Measurements from ENCODE around the gene NLRP9. TPM values are rescaled to one million over a fixed set of nuclear protein-coding genes. Genes with fewer than 3 reads are reported as not detected.

NLRP9 gene
- total and polyA plus RNA-seq, 10 donors, result not detected

DNA sequence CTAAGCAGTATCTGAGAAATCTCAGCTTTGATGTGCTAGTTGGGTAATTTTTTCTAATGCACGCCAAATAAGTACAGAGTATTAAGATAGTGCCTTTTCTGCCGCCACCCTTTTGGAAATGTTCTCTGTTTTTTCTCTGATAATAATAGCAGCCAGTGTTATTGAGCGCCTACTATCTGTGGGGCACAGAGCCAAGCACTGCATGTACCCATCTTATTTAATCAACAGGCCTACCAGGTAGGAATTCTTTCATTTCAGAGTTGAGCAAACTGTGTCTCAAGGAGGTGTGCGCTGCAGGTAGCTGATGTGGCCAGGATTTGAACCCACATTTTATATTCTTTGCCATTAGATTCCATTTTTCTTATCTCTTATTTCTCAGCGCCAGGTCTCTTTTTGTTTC, 61.8 kb downstream of the NLRP9 start:
- Histone ChIP-seq H3K9me3 (no peaks in the 10 kb centered on the region), H3K27me3 (replicated peaks in 1 of 7) (no peaks in the 10 kb centered on the region), H3K27ac (peak overlapping the region in 7 of 8 donors; percentile 87 to 99 (median 95)), H3K36me3 (peaks cover 0 to 79% (median 56%) of the 10 kb centered on the region in 6 donors), H3K4me1 (peaks cover 63 to 96% (median 81%) of the 10 kb centered on the region in 6 donors), H3K4me3 (peak overlapping the region in 7 of 8 donors; percentile 59 to 98 (median 88))
- DNase-seq, result no peak
- TF ChIP-seq POLR2AphosphoS5 (IDR thresholded peaks at IDR 0.05) (no peak), POLR2A (IDR thresholded peaks at IDR 0.05) (no peak)
- TF ChIP-seq, protein P1, sequence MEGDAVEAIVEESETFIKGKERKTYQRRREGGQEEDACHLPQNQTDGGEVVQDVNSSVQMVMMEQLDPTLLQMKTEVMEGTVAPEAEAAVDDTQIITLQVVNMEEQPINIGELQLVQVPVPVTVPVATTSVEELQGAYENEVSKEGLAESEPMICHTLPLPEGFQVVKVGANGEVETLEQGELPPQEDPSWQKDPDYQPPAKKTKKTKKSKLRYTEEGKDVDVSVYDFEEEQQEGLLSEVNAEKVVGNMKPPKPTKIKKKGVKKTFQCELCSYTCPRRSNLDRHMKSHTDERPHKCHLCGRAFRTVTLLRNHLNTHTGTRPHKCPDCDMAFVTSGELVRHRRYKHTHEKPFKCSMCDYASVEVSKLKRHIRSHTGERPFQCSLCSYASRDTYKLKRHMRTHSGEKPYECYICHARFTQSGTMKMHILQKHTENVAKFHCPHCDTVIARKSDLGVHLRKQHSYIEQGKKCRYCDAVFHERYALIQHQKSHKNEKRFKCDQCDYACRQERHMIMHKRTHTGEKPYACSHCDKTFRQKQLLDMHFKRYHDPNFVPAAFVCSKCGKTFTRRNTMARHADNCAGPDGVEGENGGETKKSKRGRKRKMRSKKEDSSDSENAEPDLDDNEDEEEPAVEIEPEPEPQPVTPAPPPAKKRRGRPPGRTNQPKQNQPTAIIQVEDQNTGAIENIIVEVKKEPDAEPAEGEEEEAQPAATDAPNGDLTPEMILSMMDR (IDR thresholded peaks at IDR 0.05 in 8 of 11, conservative IDR thresholded peaks at IDR 0.05 in 3 of 11), result no peak
- intact Hi-C loops (cut with DNase I; ENCODE audit: low total_unique reads), result no loop called here
- WGBS, 5 donors, result 62 to 81% (median 73%) methylated on average over 5 of the region's 5 CpGs

DNA sequence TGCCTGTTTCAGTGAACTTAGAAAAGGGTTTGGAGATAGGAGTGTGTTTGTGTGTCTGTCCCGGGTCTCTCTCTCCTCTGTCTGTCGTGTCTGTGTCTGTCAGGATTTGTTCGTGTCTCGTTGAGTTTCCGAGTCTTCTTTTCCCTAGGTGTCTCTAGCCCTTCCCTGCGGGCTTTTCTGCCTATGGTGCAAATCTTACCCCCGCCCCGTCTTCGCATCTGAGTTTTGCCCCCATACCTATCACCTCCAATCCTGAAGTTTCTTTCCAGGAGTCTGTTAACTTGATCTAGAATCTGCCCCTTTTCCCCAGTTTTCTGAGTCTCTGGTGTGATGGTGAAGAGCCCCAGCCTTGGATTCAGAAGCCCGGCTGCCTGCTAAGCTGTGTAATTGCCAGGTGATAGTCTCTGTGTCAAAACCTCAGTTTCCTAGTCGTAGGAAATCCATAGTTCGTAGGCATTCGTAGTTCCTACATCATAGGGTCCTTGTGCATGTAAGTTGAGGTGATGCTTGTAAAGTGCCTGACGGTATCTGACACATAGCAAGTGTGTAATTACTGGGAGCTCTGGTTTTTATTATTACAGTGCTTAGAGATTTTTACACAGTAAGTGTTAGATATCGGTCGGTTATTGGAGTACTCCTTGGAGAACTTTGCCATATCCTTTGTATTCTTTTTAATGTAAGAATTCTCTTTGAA, 62.4 kb downstream of the NLRP9 start:
- intact Hi-C loops (cut with DNase I; ENCODE audit: low total_unique reads), result no loop called here
- H3K36me3 ChIP-seq, result peaks cover 0 to 79% (median 53%) of the 10 kb centered on the region in 6 donors
- H3K4me1 ChIP-seq, result peaks cover 63 to 96% (median 79%) of the 10 kb centered on the region in 6 donors

DNA sequence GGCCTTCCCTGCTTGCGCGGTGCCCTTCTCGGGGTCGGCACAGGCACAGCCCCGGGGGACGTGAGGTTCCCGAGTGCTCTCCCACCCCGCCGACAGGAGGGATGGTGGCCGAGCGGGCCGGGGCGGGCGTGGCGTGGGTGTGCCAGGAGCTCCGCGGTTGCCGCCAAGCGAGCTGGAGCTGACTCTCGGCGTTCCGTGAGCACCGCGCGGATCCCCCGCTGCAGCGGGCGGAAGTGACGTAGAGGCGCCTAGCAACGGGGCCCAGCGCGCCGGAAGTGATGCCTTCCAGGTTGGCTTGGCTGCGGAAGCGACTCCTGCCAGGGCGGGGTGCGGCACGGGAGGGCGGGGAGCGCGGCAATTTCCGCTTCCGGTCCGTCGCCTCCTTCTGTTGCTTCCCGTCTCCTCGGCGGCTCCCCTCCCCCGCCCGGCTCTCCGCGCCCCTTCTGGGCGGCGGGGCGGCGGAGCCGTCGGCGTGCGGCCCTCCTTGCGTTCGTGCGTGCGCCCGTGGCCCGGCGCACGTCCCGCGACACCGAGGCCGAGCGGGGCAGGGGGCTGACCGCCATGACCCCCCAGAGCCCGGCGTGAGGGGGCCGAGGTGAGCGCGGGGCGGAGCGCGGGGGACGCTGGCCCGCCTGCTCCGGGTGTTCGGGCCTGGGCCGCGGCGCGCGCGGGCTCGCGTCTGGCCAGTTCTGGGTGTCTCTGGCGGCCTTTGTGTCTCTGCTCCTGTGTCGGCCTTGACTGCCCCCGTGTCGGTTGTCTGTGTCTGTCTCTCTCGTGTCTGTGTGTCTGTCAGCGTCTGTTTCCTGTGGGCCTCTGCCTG, 63.2 kb downstream of the NLRP9 start, which contains the start of gene EPN1:
Gene EPN1, plus strand, starts transcription at position 386 of the 820 bp plus-strand sequence. CDS start 3,402 bp downstream, outside the sequence.
- Histone ChIP-seq H3K36me3 (peaks cover 0 to 79% (median 53%) of the 10 kb centered on the region in 6 donors), H3K9me3 (no peaks in the 10 kb centered on the region), H3K27me3 (replicated peaks in 1 of 7) (no peaks in the 10 kb centered on the region), H3K4me3 (peak within 1 kb of the TSS; percentile 59 to 98 (median 86)), H3K4me1 (peaks cover 57 to 96% (median 77%) of the 10 kb centered on the region in 6 donors), H3K27ac (peak within 1 kb of the TSS; percentile 87 to 99 (median 95))
- intact Hi-C loops (cut with DNase I; ENCODE audit: low total_unique reads), result no loop called here
- peak; percentile 93 to 97 (median 94) for TF ChIP-seq POLR2AphosphoS5 (IDR thresholded peaks at IDR 0.05)
- TF ChIP-seq POLR2A (IDR thresholded peaks at IDR 0.05), result peak in 1 of 3 donors; percentile 29
- TF ChIP-seq, protein P1 (IDR thresholded peaks at IDR 0.05 in 8 of 11, conservative IDR thresholded peaks at IDR 0.05 in 3 of 11), result peak in 3 of 11 experiments; percentile 3 to 39 (median 26)
- peak; percentile 99 for DNase-seq
- 1 to 2% (median 2%) methylated on average over 37 to 101 of the region's 101 CpGs for WGBS, 5 donors

More for the DNA sequence above, 62.4 kb downstream of the NLRP9 start:
- H3K4me3 ChIP-seq, result peak overlapping the region; percentile 59 to 98 (median 86)
- H3K27ac ChIP-seq, result peak overlapping the region; percentile 87 to 99 (median 95)
- no peak for DNase-seq
- no peak for TF ChIP-seq POLR2A (IDR thresholded peaks at IDR 0.05)
- no peak for TF ChIP-seq POLR2AphosphoS5 (IDR thresholded peaks at IDR 0.05)
- TF ChIP-seq, protein P1 (IDR thresholded peaks at IDR 0.05 in 8 of 11, conservative IDR thresholded peaks at IDR 0.05 in 3 of 11), result no peak
- WGBS, 5 donors, result 11 to 17% (median 13%) methylated on average over 16 of the region's 16 CpGs
- no peaks in the 10 kb centered on the region for H3K9me3 ChIP-seq
- H3K27me3 ChIP-seq (replicated peaks in 1 of 7), result no peaks in the 10 kb centered on the region

All from spleen (tissue), 11 donors.